Keratinocyte (primary cell): ENCODE data around the gene AKAP6. TPM values are rescaled to one million over a fixed set of nuclear protein-coding genes. Genes with fewer than 3 reads are reported as not detected.

Experiments used
- DNase-seq: peaks from one replicate; pipeline ENCODE4 v3.0.0-alpha.2; 2011; ENCODE audit warnings: low read depth, missing footprints, low spot score
- FAIRE-seq: peaks from 2 replicates; lab custom pipeline; 2011; peaks lifted over from hg19 to GRCh38; lab: Jason Lieb, UNC
- H2AFZ ChIP-seq: 2 replicates; pipeline ENCODE4 v1.6.0; 2012; ENCODE audit warnings: low read length, control low read depth, inconsistent platforms; ENCODE audit not compliant: control insufficient read depth
- H3K27ac ChIP-seq: 2 replicates; pipeline ENCODE4 v1.5.1; 2011; ENCODE audit warnings: low read length; ENCODE audit not compliant: control insufficient read depth, insufficient read depth
- H3K27me3 ChIP-seq: 3 replicates; pipeline ENCODE4 v1.6.0; 2011; ENCODE audit warnings: low read length; ENCODE audit not compliant: control insufficient read depth, insufficient read depth; ENCODE audit errors: extremely low read depth
- H3K36me3 ChIP-seq, 2 experiments: 2 replicates in 1 of 2; 3 replicates in 1 of 2; pipeline ENCODE4 v1.5.1; 2011; ENCODE audit warnings: low read length in 2 of 2, mild to moderate bottlenecking in 1 of 2; ENCODE audit not compliant: control insufficient read depth in 2 of 2, insufficient read depth in 2 of 2; ENCODE audit errors: extremely low read depth in 1 of 2
- H3K4me1 ChIP-seq: 3 replicates; pipeline ENCODE4 v1.5.1; 2011; ENCODE audit warnings: low read length; ENCODE audit not compliant: control insufficient read depth, insufficient read depth; ENCODE audit errors: extremely low read depth
- H3K4me2 ChIP-seq: 3 replicates; pipeline ENCODE4 v1.6.0; 2011; ENCODE audit warnings: low read depth, low read length; ENCODE audit not compliant: control insufficient read depth, insufficient read depth; ENCODE audit errors: extremely low read depth
- H3K4me3 ChIP-seq, 3 experiments: fragments of 200-600 bp in 1 of 3; sonication (generic) in 1 of 3; 2 replicates in 2 of 3; 3 replicates in 1 of 3; pipeline ENCODE4 v1.5.1; 2011 to 2016; ENCODE audit warnings: low read length in 3 of 3, mild to moderate bottlenecking in 3 of 3, control low read depth in 2 of 3, inconsistent platforms in 1 of 3, low read depth in 1 of 3, mixed read lengths in 1 of 3, mixed run types in 1 of 3, moderate library complexity in 1 of 3; ENCODE audit not compliant: control insufficient read depth in 2 of 3, insufficient read depth in 2 of 3; ENCODE audit errors: extremely low read depth in 1 of 3
- H3K79me2 ChIP-seq: 2 replicates; pipeline ENCODE4 v1.6.0; 2012; ENCODE audit warnings: low read length; ENCODE audit not compliant: control insufficient read depth, insufficient read depth
- H3K9ac ChIP-seq: 3 replicates; pipeline ENCODE4 v1.6.0; 2011; ENCODE audit warnings: low read length; ENCODE audit not compliant: control insufficient read depth, insufficient read depth; ENCODE audit errors: extremely low read depth
- H3K9me1 ChIP-seq: 3 replicates; pipeline ENCODE4 v1.6.0; 2011; ENCODE audit warnings: low read length; ENCODE audit not compliant: control insufficient read depth, insufficient read depth; ENCODE audit errors: extremely low read depth
- H3K9me3 ChIP-seq: 2 replicates; pipeline ENCODE4 v1.5.1; 2012; ENCODE audit warnings: low read depth, low read length; ENCODE audit not compliant: control insufficient read depth
- H4K20me1 ChIP-seq: 3 replicates; pipeline ENCODE4 v1.6.0; 2011; ENCODE audit warnings: low read length; ENCODE audit not compliant: control insufficient read depth, insufficient read depth; ENCODE audit errors: extremely low read depth
- CTCF ChIP-seq, 3 experiments: IDR thresholded peaks in 1 of 3; conservative IDR thresholded peaks in 1 of 3; optimal IDR thresholded peaks in 1 of 3; 2 replicates in 2 of 3; 3 replicates in 1 of 3; pipeline versions ENCODE3 to v1.5.1; 2011; ENCODE audit warnings: low read length in 3 of 3, mild to moderate bottlenecking in 3 of 3, moderate library complexity in 2 of 3, control low read depth in 1 of 3, inconsistent platforms in 1 of 3; ENCODE audit not compliant: insufficient read depth in 2 of 3; ENCODE audit errors: extremely low read depth in 1 of 3
- EZH2 ChIP-seq: IDR thresholded peaks from one replicate; pipeline ENCODE4 v1.6.1; 2012; ENCODE audit warnings: inconsistent platforms, mild to moderate bottlenecking, low read length, moderate library complexity
- dilution Hi-C: fragments of 300-500 bp; cut with MboI; formaldehyde crosslinking; loops from one replicate; pipeline ENCODE4 v1.7.0; 2020; ENCODE audit warnings: low sequenced_read_pairs; ENCODE audit not compliant: extremely low pct_ligation_motif_present
- polyA plus RNA-seq, 5 experiments: library from polyadenylated mRNA; depleted of rRNA in 3 of 5; stranded (reverse) in 3 of 5; stranded (forward) in 1 of 5; unstranded in 1 of 5; fragments of >200 nt; gene quantifications; 1 replicate in 1 of 5; 2 replicates in 3 of 5; 3 replicates in 1 of 5; pipeline versions ENCODE4 v1.2.1 to v1.2.3, GENCODE V29; 2011 to 2012; ENCODE audit warnings: missing spikeins in 2 of 5, low read depth in 1 of 5, low replicate concordance in 1 of 5

Gene AKAP6
- polyA plus RNA-seq, 1 donor (not counting 4 experiments of a cell fraction or from before 2014, with no cell fraction given), result 2.0 TPM

- H3K9me3 ChIP-seq, result no peaks in the 10 kb centered on the region
- H3K9me1 ChIP-seq, result no peaks in the 10 kb centered on the region
- H3K4me1 ChIP-seq, result peaks cover 5% of the 10 kb centered on the region
- no peak for FAIRE-seq
- DNase-seq, result no peak
- H3K27me3 ChIP-seq, result no peaks in the 10 kb centered on the region
- H3K9ac ChIP-seq, result no peak overlapping the region
- TF ChIP-seq CTCF (optimal IDR thresholded peaks at IDR 0.05 in 1 of 3, IDR thresholded peaks at IDR 0.05 in 1 of 3, conservative IDR thresholded peaks at IDR 0.05 in 1 of 3; ENCODE audit: extremely low read depth in 1 of 3, insufficient read depth in 2 of 3, low read length in 3 of 3) (no peak), EZH2 (no peak)
- H3K4me3 ChIP-seq, result no peak overlapping the region
- no peaks in the 10 kb centered on the region for H3K79me2 ChIP-seq
- no peak overlapping the region for H3K4me2 ChIP-seq
- no peaks in the 10 kb centered on the region for H3K36me3 ChIP-seq
- H3K27ac ChIP-seq, result no peak overlapping the region
- dilution Hi-C loops, result no loop called here
- H2AFZ ChIP-seq, result no peak overlapping the region
- no peaks in the 10 kb centered on the region for H4K20me1 ChIP-seq
These were observed 409.2 kb downstream of the AKAP6 start for GRCh38 chr14:32738206-32738871.

- no peak for DNase-seq
- Histone ChIP-seq H3K9me3 (no peaks in the 10 kb centered on the region), H3K27ac (no peak overlapping the region), H2AFZ (no peak overlapping the region), H3K9ac (no peak overlapping the region), H3K4me2 (peak overlapping the region; percentile 19), H3K9me1 (no peaks in the 10 kb centered on the region), H3K4me3 (no peak overlapping the region), H3K36me3 (no peaks in the 10 kb centered on the region), H3K27me3 (no peaks in the 10 kb centered on the region), H3K4me1 (peaks cover 6% of the 10 kb centered on the region), H3K79me2 (no peaks in the 10 kb centered on the region), H4K20me1 (no peaks in the 10 kb centered on the region)
- TF ChIP-seq CTCF (optimal IDR thresholded peaks at IDR 0.05 in 1 of 3, IDR thresholded peaks at IDR 0.05 in 1 of 3, conservative IDR thresholded peaks at IDR 0.05 in 1 of 3; ENCODE audit: extremely low read depth in 1 of 3, insufficient read depth in 2 of 3, low read length in 3 of 3) (no peak), EZH2 (no peak)
- dilution Hi-C loops, result no loop called here
- peak; percentile 46 for FAIRE-seq
These were observed 415.8 kb downstream of the AKAP6 start for GRCh38 chr14:32744811-32745445.
